AG10803 (cell line): ENCODE measurements around the gene CR2.
"Not testable (repeated sequence)": the region's sequence is repeated elsewhere in the genome, so short reads cannot be mapped to it uniquely, and the experiment has no call there.

Experiments used
- DNase-seq: peaks from one replicate; pipeline ENCODE4 v3.0.0; 2010; ENCODE audit warnings: low read depth
- H3K4me3 ChIP-seq: 2 replicates; pipeline ENCODE4 v1.5.1; 2011; ENCODE audit warnings: mild to moderate bottlenecking, low read length, control low read depth
- TF ChIP-seq, protein P1 (sequence below): conservative IDR thresholded peaks from 2 replicates; pipeline ENCODE4 v1.5.1; 2011; ENCODE audit warnings: mild to moderate bottlenecking, low read length, control low read depth, inconsistent platforms

Gene CR2

DNA sequence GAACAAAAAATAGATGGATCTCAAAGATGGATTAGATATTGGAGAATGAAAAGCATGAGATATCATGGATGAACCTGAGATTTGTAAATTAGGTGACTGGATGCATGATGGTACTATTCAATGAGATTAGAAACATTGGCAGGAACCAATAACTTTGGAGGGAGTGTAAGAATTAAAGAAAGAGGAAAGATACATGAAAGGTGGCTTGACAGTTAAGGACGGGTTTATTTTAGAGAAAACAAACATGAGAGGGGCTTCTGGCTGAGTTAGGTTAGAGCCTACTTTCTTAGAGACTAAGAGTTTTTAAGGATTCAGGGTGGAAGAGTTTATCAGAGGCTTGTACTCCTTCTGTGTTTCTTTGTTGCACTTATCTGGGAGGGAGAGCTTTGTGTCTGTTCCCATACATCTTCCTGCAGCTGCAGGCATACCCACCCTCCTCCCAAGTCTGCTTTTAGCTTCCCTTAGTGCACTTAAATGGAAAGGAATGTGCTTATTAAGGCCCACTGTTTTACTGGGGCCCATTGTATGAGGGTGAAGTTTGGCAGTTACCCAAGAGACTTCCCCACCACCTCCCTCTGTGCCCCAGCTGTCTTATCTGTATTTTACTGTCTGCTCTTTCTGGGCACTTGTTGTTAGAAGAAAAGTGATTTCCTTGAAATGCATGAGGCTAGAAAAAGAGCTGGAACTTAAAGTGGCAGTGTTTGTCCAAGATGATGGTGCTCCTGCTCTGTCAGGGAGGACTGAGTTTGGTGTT, 26.1 kb upstream of the CR2 start:
- TF ChIP-seq, protein P1, sequence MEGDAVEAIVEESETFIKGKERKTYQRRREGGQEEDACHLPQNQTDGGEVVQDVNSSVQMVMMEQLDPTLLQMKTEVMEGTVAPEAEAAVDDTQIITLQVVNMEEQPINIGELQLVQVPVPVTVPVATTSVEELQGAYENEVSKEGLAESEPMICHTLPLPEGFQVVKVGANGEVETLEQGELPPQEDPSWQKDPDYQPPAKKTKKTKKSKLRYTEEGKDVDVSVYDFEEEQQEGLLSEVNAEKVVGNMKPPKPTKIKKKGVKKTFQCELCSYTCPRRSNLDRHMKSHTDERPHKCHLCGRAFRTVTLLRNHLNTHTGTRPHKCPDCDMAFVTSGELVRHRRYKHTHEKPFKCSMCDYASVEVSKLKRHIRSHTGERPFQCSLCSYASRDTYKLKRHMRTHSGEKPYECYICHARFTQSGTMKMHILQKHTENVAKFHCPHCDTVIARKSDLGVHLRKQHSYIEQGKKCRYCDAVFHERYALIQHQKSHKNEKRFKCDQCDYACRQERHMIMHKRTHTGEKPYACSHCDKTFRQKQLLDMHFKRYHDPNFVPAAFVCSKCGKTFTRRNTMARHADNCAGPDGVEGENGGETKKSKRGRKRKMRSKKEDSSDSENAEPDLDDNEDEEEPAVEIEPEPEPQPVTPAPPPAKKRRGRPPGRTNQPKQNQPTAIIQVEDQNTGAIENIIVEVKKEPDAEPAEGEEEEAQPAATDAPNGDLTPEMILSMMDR: no peak
- no peak overlapping the region for H3K4me3 ChIP-seq
- DNase-seq: no peak

DNA sequence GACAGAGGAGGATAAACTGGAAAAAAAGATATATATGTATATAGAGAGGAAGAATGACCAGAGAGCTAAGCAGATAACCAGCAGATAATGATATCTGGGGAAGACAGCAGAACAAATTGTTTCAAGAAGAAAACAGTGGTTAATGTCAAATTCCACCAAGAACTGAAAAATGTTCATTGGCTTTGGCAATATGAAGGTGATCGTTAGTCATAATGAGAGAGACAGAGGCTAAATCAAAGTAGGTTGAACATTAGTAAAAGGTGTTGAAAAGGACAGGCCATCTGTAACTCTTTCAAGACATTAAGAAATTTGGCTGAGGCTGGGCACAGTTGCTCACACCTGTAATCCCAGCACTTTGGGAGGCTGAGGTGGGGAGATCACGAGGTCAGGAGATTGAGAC, 25.3 kb upstream of the CR2 start:
- TF ChIP-seq, protein P1: no peak
- no peak for DNase-seq
- no peak overlapping the region for H3K4me3 ChIP-seq

DNA sequence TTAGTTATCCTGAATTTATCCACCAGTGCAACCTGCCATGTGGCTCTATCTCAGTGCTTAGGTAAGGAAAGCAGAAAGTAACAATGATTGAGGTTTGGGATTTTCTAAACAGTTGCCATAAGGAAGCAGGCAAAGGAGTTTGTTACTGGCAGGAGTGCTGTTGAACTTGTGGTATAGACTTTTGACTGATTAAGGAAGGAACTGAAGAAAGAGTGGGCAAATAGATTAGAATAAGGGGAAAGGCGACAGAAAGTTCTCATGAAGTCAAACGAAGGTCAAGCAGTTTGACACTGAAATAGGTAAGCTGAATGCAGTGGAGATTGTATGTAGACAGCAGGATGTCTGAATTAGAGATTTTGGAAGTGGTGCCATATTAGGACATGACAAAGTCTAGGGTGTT, 24.2 kb upstream of the CR2 start:
- TF ChIP-seq, protein P1: no peak
- no peak for DNase-seq

DNA sequence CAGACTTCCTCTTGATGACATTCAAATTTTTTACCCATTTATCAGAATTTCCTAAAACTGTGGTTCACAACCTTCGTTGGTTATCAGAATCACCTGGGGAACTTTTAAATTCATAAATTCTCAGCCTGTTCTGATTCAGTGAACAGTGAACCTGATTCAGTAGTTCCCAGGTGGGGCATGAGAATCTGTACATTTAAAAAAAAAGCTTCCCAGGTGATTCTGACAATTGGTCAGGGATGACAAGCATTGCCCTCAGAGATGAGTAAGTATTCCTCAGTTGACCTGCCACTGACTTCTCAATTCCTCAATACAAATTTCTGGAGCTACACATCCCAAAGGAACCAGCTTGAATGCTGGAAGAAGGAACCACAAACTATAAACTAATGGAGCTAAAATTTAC, 23.5 kb upstream of the CR2 start:
- TF ChIP-seq, protein P1: no peak
- DNase-seq: no peak

More for the DNA sequence above, 24.2 kb upstream of the CR2 start:
- no peak overlapping the region for H3K4me3 ChIP-seq

DNA sequence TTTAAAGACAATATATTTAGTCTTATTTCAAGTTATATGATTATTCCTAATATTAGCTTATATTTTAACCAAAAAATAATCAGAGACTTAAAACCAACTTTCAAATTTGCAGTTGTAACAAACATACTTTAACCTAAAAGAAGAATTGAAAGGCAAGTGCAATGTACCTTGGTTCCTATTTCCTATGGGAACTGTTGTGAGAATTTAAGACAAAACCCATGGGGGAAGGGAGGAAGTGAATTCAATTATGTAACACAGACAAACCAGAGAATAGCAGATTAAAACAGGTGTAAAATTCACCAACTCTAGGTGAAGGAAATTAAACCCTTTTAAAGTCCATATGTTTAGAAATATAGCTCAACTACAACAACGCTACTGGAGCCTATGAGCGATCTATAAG, 22.6 kb upstream of the CR2 start:
- TF ChIP-seq, protein P1: no peak
- no peak overlapping the region for H3K4me3 ChIP-seq
- DNase-seq: no peak

More for the DNA sequence above, 23.5 kb upstream of the CR2 start:
- no peak overlapping the region for H3K4me3 ChIP-seq

DNA sequence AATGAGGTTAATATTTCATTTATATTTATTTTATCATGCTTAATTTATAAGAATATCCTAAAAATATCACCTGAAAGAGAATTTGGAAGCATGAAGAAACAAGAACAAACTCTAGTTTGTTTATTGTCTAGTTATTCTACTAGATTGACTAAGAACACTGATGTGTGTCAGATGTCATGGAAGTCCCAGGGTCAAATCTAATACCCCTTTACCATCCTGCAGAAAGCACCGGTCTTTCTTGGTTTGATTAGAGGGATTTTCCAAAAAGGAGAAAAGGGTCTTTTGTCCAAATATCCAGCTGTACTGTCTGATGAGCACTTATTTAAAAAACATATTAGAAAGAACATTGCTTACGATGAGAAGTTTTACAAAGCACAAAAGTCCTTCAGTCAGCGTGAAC, 20.7 kb upstream of the CR2 start:
- TF ChIP-seq, protein P1: no peak
- no peak overlapping the region for H3K4me3 ChIP-seq
- DNase-seq: no peak

DNA sequence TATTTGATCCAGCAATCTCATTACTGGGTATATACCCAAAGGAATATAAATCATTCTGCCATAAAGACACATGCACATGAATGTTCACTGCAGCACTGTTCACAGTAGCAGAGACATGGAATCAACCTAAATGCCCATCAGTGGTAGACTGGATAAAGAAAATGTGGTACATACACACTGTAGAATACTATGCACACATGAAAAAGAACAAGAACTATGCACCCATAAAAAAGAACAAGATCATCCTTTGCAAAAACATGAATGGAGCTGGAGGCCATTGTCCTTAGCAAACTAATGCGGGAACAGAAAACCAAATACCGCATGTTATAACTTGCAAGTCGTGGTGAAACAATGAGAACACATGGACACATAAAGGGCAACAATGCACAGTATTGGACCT, 17.4 kb upstream of the CR2 start:
- not testable (repeated sequence) for H3K4me3 ChIP-seq, DNase-seq
